Esophagus (tissue), 2 donors: ENCODE data around the gene THUMPD2. TPM values are rescaled to one million over a fixed set of nuclear protein-coding genes. Genes with fewer than 3 reads are reported as not detected.

Source experiments
- H3K27ac ChIP-seq, 2 donors: one replicate each; pipeline ENCODE4 v1.5.1; 2013; ENCODE audit warnings: low read depth in 2 of 2, mild to moderate bottlenecking in 2 of 2, inconsistent platforms in 1 of 2, low read length in 1 of 2, moderate library complexity in 1 of 2
- H3K27me3 ChIP-seq, 2 donors: one replicate each; pipeline ENCODE4 v1.6.1; 2013; ENCODE audit warnings: low read length in 2 of 2, control low read depth in 1 of 2, mild to moderate bottlenecking in 1 of 2; ENCODE audit not compliant: insufficient read depth in 2 of 2, control insufficient read depth in 1 of 2
- H3K36me3 ChIP-seq, 2 donors: one replicate each; pipeline ENCODE4 v1.6.1; 2013; ENCODE audit warnings: low read length in 1 of 2; ENCODE audit not compliant: control insufficient read depth in 2 of 2, insufficient read depth in 2 of 2
- H3K4me1 ChIP-seq, 2 donors: one replicate each; pipeline ENCODE4 v1.6.1; 2013; ENCODE audit warnings: low read length in 1 of 2; ENCODE audit not compliant: control insufficient read depth in 2 of 2, insufficient read depth in 2 of 2
- H3K4me3 ChIP-seq, 2 donors: one replicate each; pipeline ENCODE4 v1.5.1; 2013; ENCODE audit warnings: low read length in 2 of 2, mild to moderate bottlenecking in 2 of 2, low read depth in 1 of 2, moderate library complexity in 1 of 2
- H3K9me3 ChIP-seq, 2 donors: one replicate each; pipeline ENCODE4 v1.6.1; 2013; ENCODE audit warnings: mild to moderate bottlenecking in 2 of 2, low read depth in 1 of 2, low read length in 1 of 2, moderate library complexity in 1 of 2; ENCODE audit not compliant: control insufficient read depth in 2 of 2, insufficient read depth in 1 of 2
- WGBS, 2 donors: extraction: QIAGEN DNeasy Blood & Tissue Kit; methylation state at CpG; one replicate each; pipeline ENCODE4 v1.1.7; 2013; 5-methylcytosine and 5-hydroxymethylcytosine counted together
- polyA plus RNA-seq, 2 donors: library from polyadenylated mRNA; stranded (reverse); fragments of 200-250 nt; gene quantifications; one replicate each; pipeline ENCODE4 v1.2.3, GENCODE V29; 2013
- donor health status: healthy with polysubstance abuse.
- donor health status: Bipolar disorder and iron deficiency.

Gene THUMPD2
- polyA plus RNA-seq, 2 donors = 8.7 to 11.5 TPM

DNA sequence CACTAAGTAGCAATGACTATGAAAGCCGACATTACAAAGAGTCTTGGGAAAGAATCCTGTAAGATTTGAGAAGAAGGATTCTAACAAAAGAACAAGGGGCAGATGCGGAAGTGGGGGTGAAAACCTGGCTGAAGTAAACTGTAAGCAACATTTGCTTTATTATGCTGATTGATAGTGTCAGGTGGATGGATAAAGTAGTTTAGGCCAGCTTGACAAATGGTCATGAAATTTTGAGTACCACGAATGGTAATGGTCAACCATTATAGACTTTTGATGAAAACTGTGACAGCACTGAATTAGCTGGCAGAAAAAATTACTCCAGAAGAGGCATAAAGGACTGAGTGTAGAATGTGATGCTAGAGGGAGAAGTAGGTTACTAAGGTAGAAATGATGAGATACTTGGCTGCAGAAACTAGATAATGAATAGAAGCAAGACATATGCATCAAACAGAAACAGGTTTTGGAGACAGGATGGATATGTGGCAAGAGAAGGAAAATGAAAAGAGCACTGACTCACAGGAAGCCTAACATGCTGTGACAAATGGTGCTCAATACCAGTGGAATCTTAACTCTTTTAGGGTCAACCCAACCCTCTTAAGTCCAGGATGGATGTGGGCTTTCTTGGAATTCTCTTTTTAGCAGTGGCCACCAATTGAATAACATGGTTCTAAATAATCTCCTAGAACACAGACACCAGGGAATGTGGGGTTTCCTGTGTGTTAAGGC is 6.8 kb downstream of the THUMPD2 start:
- Histone ChIP-seq H3K27ac (peak overlapping the region in 1 of 2 donors; percentile 13), H3K4me3 (no peak overlapping the region), H3K27me3 (no peaks in the 10 kb centered on the region), H3K4me1 (peaks cover 0 to 2% of the 10 kb centered on the region in 2 donors), H3K36me3 (peaks cover 0 to 2% of the 10 kb centered on the region in 2 donors), H3K9me3 (no peaks in the 10 kb centered on the region)
- WGBS, 2 donors = 88 to 90% methylated on average over 3 of the region's 3 CpGs

DNA sequence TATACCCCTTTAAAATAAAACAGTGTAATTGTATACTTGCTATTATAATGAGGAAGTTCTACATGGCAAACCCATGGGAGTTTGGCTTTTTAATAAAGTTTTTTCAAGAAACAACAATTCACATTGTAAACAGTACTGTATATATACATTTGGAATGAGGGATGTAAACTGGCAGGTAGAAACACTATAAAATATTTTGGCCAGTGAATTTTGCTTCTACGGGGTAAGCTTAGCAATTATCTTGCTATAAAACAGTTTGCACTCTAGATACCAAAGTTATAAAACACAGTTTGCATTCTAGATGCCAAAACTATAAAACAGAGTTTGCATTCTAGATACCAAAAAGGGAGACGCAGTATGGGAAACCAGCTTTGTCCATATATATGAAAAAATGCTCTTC is 16.6 kb downstream of the THUMPD2 start:
- H3K36me3 ChIP-seq = peaks cover 0 to under 1% of the 10 kb centered on the region in 2 donors
- no peak overlapping the region for H3K4me3 ChIP-seq
- no peaks in the 10 kb centered on the region for H3K9me3 ChIP-seq
- no peaks in the 10 kb centered on the region for H3K4me1 ChIP-seq
- no peak overlapping the region for H3K27ac ChIP-seq
- WGBS, 2 donors = 95 to 98% methylated on average over 2 of the region's 2 CpGs
- no peaks in the 10 kb centered on the region for H3K27me3 ChIP-seq

DNA sequence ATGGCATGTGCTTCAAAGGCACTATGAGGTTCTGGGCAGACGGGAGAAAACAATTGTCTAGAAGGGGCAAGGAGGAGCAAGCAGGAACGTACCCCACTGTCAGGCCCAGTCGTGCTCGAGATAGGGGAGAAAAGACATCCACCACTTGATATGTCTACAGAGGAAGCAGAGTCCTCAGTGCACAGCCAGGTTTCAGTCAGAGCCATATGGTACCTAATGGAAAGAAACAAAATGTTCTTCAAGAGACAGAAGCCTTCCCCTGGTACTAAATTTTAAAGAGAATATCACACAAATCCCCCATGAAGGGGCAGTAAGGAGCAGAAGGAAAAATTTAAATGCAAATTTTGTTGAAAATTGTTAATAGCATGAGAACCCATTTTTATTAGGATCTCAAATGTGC is 21.9 kb downstream of the THUMPD2 start:
- no peak overlapping the region for H3K27ac ChIP-seq
- H3K36me3 ChIP-seq = peaks cover 8% of the 10 kb centered on the region in 2 donors
- no peak overlapping the region for H3K4me3 ChIP-seq
- no peaks in the 10 kb centered on the region for H3K4me1 ChIP-seq
- 92 to 93% methylated on average over 4 of the region's 4 CpGs for WGBS, 2 donors
- no peaks in the 10 kb centered on the region for H3K9me3 ChIP-seq
- no peaks in the 10 kb centered on the region for H3K27me3 ChIP-seq

DNA sequence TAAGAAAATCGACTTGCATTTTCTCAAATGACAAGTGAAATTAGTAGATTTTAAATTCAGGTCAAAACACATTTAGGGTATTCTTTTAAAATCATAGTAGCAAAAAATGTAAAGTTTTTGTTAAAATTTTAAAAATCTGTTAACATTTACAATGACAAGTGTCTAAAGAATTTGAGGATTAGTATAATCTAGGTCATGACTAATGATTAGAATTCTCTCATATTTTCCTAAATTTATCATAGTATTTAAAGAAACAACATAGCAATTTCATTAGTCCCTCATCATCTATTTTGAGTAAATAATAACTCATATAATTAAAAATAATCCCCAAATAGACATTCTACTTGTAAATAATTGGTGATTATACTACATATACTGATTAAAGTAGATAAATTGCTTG is 23.6 kb downstream of the THUMPD2 start:
- H3K27ac ChIP-seq = no peak overlapping the region
- peaks cover 8 to 10% of the 10 kb centered on the region in 2 donors for H3K36me3 ChIP-seq
- 95 to 96% methylated on average over 1 of the region's 1 CpG for WGBS, 2 donors

DNA sequence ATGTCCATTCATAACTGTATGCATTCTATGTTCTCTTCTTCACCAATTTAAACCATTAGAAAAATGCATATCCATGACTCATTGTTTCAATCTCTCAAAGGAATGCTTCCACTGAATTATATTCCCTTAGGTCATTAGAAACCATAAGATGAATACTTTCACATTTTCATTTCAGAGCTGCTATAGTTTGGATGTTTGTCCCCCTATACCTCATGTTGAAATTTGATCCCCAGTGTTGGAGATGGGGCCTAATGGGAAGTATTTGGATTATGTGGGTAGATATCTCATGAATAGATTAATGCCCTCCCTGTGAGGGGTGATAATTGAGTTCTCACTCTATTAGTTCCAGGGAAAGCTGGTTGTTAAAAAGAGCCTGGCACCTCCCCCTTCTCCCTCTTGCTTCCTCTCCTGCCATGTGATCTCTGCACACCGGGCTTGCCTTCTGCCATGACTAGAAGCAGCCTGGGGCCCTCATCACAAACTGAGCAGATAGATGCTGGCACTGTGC is 35.7 kb downstream of the THUMPD2 start:
- no peaks in the 10 kb centered on the region for H3K4me1 ChIP-seq
- no peaks in the 10 kb centered on the region for H3K9me3 ChIP-seq
- H3K27me3 ChIP-seq = no peaks in the 10 kb centered on the region
- H3K27ac ChIP-seq = no peak overlapping the region
- WGBS, 2 donors = 20 to 40% methylated on average over 1 of the region's 1 CpG
- no peak overlapping the region for H3K4me3 ChIP-seq
- H3K36me3 ChIP-seq = peaks cover 5 to 8% of the 10 kb centered on the region in 2 donors

More for the DNA sequence above, 23.6 kb downstream of the THUMPD2 start:
- Histone ChIP-seq H3K9me3 (no peaks in the 10 kb centered on the region), H3K4me1 (no peaks in the 10 kb centered on the region), H3K27me3 (no peaks in the 10 kb centered on the region), H3K4me3 (no peak overlapping the region)

DNA sequence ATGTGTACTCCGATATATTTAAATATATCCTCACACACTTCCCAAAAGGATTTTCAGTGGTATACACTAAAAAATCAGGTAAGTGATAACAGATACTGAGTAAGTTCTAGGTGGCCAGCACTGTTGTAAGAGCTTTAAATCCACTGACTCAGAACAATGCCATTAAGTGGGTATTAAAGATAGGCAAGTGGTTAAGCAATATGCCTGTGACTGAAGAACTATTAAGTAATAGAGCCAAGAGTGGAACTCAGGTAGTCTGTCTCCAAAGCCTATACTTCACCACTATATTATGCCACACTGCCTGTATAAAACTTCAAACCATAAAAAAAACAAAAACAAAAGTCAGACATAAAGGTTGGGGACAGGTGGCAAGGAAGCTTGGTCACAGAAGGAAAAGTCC is 37.2 kb downstream of the THUMPD2 start:
- WGBS, 2 donors = 100% methylated on average over 1 of the region's 1 CpG
- H3K36me3 ChIP-seq = peaks cover 6 to 11% of the 10 kb centered on the region in 2 donors

DNA sequence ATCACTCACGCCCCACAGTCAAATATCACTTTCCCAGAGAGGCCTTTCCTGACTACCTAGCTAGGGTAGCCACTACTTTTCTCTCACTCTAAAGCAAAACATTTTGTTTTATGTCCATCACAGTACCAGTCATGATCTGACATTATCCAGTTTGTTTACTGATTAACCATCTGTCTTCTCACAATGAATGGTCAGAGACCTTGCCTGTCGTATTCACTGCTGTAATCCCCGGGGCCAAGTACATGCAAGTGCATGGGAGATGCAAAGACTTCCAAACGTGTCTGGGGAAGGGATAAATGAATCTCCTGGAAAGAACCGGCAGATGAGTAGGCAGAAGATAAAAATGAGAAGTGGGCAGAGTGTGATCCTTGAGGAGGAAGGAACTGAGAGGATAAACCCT is 39.7 kb downstream of the THUMPD2 start:
- Histone ChIP-seq H3K4me3 (no peak overlapping the region), H3K4me1 (no peaks in the 10 kb centered on the region), H3K27ac (no peak overlapping the region), H3K9me3 (no peaks in the 10 kb centered on the region), H3K36me3 (peaks cover 7 to 8% of the 10 kb centered on the region in 2 donors), H3K27me3 (no peaks in the 10 kb centered on the region)
- 64 to 69% methylated on average over 5 of the region's 5 CpGs for WGBS, 2 donors

More for the DNA sequence above, 37.2 kb downstream of the THUMPD2 start:
- Histone ChIP-seq H3K4me1 (no peaks in the 10 kb centered on the region), H3K9me3 (no peaks in the 10 kb centered on the region), H3K4me3 (no peak overlapping the region), H3K27ac (no peak overlapping the region), H3K27me3 (no peaks in the 10 kb centered on the region)

DNA sequence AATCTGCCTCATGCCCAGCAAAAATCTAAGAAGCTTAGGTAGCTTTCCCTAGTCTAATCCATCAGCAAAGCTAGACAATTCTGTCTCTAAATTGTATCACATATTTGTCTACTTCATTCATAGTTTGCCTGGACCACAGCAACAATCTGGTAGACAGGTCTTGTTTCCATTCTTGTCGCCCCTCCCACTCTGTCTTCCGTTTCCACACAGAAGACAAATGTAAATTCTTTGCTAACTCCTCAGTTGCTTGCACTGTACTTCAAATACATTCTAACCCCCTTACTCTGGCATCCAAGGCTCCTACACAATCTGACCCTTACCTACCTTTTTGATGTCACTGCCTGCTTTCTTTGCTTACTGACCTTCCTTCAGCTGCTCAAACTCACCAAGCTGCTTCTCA is 40.1 kb downstream of the THUMPD2 start:
- Histone ChIP-seq H3K36me3 (peaks cover 7 to 8% of the 10 kb centered on the region in 2 donors), H3K9me3 (no peaks in the 10 kb centered on the region), H3K27me3 (no peaks in the 10 kb centered on the region), H3K27ac (no peak overlapping the region), H3K4me1 (no peaks in the 10 kb centered on the region), H3K4me3 (no peak overlapping the region)
- WGBS, 2 donors = 93 to 97% methylated on average over 2 of the region's 2 CpGs

DNA sequence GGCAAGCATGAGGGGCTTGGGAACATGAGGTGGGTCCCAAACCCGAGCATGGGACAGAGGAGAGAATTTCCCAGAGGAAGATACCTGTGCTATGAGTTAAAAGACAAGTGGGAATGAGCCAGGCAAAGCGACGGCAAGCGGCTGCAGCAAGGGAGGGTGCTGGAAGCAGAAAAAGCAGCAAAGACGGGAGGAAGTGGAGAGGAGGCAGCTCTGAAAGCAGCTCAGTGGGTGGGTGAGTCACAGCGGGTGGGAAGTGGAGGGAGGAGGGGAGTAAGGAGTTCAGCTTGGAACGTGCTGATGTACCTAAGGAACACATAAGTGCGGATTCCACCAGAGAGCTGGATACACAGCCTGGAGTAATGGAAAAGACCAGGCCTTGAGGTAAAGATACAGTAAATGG is 41.4 kb downstream of the THUMPD2 start:
- H3K27ac ChIP-seq = no peak overlapping the region
- peaks cover 6 to 8% of the 10 kb centered on the region in 2 donors for H3K36me3 ChIP-seq
- 86 to 92% methylated on average over 8 of the region's 8 CpGs for WGBS, 2 donors
- no peaks in the 10 kb centered on the region for H3K27me3 ChIP-seq
- H3K4me3 ChIP-seq = no peak overlapping the region
- H3K4me1 ChIP-seq = no peaks in the 10 kb centered on the region
- no peaks in the 10 kb centered on the region for H3K9me3 ChIP-seq

DNA sequence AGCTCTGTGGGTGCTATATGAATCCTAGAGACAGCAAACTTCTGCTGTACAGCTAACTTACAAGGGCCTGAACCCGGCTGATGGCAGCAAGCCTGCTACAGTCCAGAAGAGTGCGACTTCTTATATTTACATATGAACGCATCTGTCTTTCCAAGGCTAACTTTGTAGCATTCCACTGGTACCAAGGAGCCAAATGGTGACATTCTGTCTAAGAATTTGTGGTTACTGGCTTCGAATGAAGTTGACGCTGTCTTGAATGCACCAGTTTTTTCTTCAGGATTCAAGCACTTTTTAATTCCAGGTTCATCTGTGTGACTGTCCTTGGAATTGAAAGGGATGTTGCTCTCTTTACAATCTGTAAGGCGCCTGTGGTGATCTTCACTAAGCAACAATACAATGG is 42.4 kb downstream of the THUMPD2 start:
- WGBS, 2 donors = 79 to 86% methylated on average over 6 of the region's 6 CpGs
- peaks cover 8 to 9% of the 10 kb centered on the region in 2 donors for H3K36me3 ChIP-seq
- no peak overlapping the region for H3K27ac ChIP-seq
- H3K4me1 ChIP-seq = no peaks in the 10 kb centered on the region
- no peaks in the 10 kb centered on the region for H3K27me3 ChIP-seq
- no peak overlapping the region for H3K4me3 ChIP-seq
- H3K9me3 ChIP-seq = peaks cover 0 to 2% of the 10 kb centered on the region in 2 donors
